Measurements from ENCODE around the gene MARCHF4.

MARCHF4 gene

DNA sequence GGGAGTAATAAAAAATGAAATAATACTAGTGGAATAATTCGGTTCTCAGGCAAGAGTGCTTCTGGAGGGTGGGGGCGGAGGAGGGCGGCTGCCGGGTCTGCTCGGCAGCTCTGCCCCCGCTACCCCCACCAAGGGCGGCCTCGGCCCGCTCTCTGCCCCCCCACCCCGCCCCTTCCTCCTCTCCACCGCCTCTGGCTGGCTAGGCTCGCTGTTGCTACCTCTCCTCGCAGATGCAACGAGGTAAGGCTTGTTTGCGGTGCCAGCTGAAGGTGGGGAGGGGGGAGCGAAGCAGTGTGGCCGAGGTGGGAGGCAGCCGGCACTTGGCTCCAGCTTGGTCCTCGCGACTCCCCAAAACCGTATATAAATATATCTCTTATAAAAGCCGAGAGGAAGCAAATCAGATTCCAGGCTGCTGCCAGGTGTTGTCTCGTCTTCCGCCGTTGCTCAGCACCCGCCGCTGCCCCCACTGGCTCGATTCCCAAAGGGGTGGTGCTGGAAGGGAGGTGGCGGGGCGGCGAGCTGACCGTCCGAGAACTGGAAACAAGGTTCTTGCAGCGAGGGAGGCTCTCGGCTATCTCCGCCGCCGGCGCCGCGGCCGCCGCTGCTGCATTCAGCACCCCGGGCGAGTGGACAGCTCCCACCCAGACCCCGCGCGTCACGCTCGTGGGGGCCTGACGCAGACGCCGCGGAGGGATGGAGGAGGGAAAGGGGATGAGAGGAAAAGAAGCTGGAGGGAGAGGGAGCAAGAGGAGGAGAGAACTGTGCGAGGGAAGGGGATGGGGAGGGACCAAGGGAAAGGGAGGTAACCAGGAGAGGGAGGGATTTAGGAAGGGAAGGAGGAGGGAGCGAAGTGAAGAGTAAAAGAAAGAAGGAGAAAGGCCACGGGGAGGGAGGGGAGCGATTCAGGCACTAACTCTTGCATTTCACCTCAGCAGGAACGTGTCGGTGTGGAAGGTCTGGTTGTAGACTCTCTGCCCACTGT lies at the start of gene MARCHF4:
Gene MARCHF4 (minus strand): TSS at position 763 of the 982 bp plus-strand sequence. CDS start 2,223 bp downstream, outside the sequence.
- DNase-seq (ENCODE audit: low spot score): peak; percentile 57

DNA sequence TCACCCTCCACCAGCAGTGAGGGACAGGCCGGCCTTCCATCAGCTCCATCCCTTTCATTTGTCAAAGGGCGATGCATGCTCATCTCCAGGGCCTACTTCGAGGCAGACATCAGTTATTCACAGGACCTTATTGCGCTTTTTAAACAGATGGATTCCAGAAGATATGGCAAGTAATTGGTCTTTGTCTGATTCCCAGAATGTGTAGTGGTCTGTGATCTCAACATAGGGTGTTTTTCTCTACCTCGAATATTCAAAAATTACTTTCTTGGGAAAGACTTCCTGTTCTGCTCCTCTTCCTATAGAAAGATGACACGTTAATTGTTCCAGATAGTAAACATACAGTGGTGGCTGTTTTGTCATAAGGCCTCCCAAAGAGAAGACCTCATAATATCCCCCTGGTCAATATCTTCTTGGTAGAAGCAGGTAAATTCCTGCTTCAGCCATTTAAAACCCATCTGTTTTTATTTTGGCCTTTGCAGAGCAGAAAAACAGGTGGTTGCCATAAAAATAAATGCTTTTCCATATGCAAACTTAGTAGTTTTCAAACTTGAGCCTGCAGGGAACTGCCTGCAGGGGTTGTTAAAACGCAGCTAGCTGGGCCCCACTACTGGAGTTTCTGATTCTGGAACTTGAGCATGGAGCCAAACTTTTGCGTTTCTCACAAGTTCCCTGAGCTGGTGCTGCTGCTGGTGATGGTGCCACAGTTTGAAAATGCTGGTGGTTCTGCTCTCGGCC lies 48.3 kb upstream of the MARCHF4 start:
- no peak for DNase-seq (ENCODE audit: low spot score)

- DNase-seq (ENCODE audit: low spot score): no peak
These were observed 46.7 kb upstream of the MARCHF4 start for GRCh38 chr2:216418981-216419380.

DNA sequence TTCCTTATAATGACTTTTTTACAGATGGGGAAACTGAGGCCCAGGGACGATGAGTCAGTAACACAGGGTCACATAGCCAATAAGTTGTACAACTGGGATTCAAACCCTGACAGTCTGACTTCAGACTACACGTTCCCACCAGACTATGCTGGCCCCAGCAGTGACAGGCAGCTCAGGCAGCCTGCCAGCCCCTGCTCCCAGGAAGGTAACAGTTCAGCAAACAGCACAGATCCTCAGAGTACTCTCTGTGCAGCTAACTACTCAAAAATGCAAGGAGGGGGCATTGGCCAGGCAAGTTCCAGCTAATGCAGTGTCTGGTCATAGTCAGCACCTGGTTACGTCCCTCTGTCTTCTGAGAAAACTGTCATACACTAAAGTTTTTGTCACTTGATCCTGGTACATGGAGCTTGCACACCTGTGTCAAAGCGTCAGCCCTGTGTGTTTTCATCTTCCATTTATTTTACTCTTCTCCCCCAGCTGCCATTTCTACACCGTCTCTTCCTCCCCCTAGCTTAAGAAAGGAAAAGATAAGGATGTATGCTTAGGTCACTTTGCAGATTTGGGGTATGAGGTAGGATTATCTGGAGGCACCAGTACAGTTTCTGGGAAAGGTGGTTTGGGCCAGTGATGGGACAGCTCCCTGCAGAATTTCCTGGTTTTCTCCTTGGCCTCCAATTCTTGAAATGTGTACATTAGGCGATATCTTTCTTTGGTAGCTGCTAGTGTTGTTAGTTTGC lies 44.5 kb upstream of the MARCHF4 start:
- DNase-seq (ENCODE audit: low spot score): no peak

DNA sequence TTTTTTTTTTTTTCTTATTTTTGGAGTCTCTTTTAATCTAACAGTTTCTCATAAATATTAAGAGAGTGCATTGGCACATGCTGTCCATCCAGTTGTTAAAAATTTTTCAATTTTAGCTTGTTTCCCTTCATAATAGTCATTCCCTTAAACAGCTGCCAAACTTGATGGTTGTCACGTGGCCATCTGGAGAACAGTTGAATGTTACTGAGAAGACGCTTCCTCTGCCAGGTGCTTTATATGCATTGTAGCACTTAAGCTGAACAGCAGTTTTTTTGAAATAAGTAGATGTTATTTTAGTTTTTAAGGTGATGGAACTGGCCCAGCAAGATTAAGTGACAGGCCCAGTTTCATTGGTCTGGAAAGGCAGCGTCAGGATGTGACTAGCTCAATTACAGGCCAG lies 43.3 kb upstream of the MARCHF4 start:
- no peak for DNase-seq (ENCODE audit: low spot score)

- no peak for DNase-seq (ENCODE audit: low spot score)
These were observed 42.6 kb upstream of the MARCHF4 start for GRCh38 chr2:216414772-216415319.

DNA sequence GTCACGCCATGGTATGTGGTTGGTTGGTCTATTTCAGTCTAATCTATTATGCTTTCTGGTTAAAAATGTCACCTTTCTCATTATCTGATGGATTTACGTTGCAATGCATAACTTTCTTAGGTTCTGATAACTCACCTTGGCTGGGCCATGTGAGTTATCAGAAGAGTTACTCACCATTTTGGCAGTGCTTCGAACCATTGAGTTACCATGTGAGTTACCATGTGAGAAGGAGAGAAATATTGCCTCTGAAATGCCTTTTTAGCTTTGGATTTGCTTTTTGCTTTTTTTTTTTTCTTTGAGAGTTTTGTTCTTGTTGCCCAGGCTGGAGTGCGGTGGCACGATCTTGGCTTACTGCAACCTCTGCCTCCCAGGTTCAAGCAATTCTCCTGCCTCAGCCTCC lies 41.6 kb upstream of the MARCHF4 start:
- DNase-seq (ENCODE audit: low spot score): no peak

- peak; percentile 98 for DNase-seq (ENCODE audit: low spot score)
These were observed 40.0 kb upstream of the MARCHF4 start, which contains the start of gene SMARCAL1 for GRCh38 chr2:216412022-216412999. Gene SMARCAL1, plus strand, starts transcription at chr2:216412484. Its CDS starts 2,221 bp downstream, at chr2:216414705.

DNA sequence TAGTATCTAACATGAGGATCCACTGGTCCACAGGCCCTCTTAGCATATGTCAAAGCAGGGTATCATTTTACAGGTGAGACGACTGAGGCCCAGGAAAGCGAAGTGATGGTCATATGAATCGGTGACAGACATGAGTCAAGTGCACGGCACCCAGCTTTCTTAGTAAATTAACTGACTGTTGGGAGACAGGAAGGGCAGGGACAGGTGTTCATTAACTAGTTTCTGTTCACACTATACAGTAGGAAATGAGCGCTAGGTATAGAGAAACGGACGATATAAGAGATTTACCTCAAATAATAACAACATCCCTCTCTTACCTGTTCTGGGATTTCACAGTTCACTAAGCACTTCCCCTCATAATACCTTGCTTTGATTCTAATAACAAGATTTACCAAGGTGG lies 38.3 kb upstream of the MARCHF4 start:
- no peak for DNase-seq (ENCODE audit: low spot score)

GRCh38 chr2:216408426-216409290 lies 36.4 kb upstream of the MARCHF4 start:
- no peak for DNase-seq (ENCODE audit: low spot score)

- no peak for DNase-seq (ENCODE audit: low spot score)
These were observed 34.5 kb upstream of the MARCHF4 start for GRCh38 chr2:216406826-216407225.

- no peak for DNase-seq (ENCODE audit: low spot score)
These were observed 33.3 kb upstream of the MARCHF4 start for GRCh38 chr2:216405588-216405987.

- no peak for DNase-seq (ENCODE audit: low spot score)
These were observed 31.8 kb upstream of the MARCHF4 start for GRCh38 chr2:216404010-216404618.

DNA sequence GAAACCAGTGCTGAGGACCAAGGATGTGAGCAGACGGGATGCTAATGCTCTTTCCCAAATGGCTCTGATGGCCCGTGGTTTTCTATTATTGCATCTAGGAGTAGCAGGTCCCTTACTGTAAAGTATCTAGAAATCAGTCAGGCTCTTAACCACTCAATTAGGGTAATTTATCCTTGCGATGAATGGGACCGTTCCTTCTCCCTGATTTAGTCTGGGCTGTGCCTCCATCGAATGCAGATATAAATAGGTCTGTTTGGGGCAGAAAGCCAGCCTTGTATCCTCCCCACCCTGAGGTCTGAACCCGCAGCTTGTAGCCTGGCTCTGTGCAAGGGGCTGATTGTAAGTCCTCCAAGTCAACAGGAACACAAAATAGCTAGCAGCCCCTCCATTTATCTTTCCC lies 30.5 kb upstream of the MARCHF4 start:
- DNase-seq (ENCODE audit: low spot score): no peak

DNA sequence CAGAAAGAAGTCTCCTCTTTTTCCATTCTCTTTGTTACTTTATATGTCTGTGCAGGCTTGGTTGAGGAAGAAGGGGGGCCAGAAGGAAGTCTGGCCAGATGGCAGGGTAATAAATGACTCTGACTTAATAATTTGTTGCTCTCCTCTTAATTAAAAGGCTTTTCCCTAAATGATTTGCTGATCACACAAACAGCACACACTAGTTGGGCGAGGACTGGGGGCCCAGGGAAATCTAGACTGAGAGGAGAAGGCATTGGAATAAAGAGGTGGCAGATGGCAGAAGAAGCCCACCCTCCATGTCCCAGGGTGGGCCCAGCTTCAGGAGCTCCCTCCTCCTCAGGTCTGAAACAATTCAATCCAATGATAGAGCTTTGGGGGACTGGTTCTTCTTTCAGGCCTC lies 27.3 kb upstream of the MARCHF4 start:
- DNase-seq (ENCODE audit: low spot score): no peak

- DNase-seq (ENCODE audit: low spot score): no peak
These were observed 22.6 kb upstream of the MARCHF4 start for GRCh38 chr2:216394881-216395280.

- no peak for DNase-seq (ENCODE audit: low spot score)
These were observed 20.9 kb upstream of the MARCHF4 start for GRCh38 chr2:216392945-216393840.

GRCh38 chr2:216392018-216392562 lies 19.8 kb upstream of the MARCHF4 start:
- DNase-seq (ENCODE audit: low spot score): no peak

All from COLO829 (cell line).